ENCODE data around the gene TMEM38B. TPM values are rescaled to one million over a fixed set of nuclear protein-coding genes. Genes with fewer than 3 reads are reported as not detected.

TMEM38B gene
- total RNA-seq: 8.7 and 17.6 TPM in 2 replicates

GRCh38 chr9:105694190-105694847 is at the start of gene TMEM38B:
TSS of gene TMEM38B (plus strand) at chr9:105694541. CDS start at chr9:105694661, 120 bp downstream.

GRCh38 chr9:105662184-105663104 is 31.9 kb upstream of the TMEM38B start, which contains the start of gene TAL2:
TSS of gene TAL2 (plus strand) at chr9:105662457. CDS start at chr9:105662497, 40 bp downstream.

Other genes with a start within 250 kb of the TMEM38B start
- gene FSD1L, start 246.5 kb upstream of the TMEM38B start, total RNA-seq: 3.0 and 4.1 TPM in 2 replicates
- gene FKTN, start 136.4 kb upstream of the TMEM38B start, total RNA-seq: 17.8 and 18.3 TPM in 2 replicates
- not detected in 2 replicates for gene TAL2, start 32.1 kb upstream of the TMEM38B start, total RNA-seq